ENCODE results near the gene CRYBA2. TPM values are rescaled to one million over a fixed set of nuclear protein-coding genes. Genes with fewer than 3 reads are reported as not detected.

The CRYBA2 gene
- total RNA-seq, 1 experiment from 2014 or later, result 0.59 TPM

DNA sequence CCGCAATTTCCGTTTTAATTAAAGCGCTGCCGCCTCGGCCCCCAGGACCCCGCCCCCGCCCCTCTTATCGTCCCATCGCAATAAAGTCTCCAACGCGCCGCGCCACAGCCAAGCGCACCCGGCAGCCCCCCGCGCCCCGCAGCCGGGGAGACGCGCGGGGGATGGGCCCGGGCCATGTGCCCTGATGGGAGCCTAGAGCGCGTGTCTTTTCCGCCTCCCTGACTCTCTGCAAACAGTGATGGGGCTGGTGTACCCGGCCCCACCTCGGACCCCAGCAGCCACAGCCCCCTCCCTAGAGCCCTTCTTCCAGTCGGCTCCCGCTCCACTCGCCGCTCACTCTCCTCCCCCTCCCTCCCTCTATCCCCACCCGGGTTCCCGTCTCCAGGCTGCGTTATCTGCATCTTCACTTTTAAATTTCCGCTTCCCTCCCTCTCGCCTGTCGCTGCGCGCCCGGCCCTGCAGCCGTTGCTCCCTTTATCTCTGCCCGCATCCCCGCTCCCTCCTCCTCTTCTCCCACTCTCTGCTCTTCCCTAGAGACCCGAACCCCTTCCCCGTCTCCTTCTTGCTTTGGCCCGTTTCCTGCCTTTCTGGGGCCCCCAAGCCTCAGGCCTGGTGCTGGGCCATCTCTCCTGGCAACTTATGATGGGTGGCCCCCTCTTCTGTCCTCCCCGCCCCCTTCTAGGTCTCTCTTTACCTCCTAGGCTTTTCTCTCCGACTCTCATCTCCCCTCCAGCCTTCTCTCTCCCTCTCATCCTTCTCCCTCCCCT is 7.7 kb downstream of the CRYBA2 start:
- intact Hi-C loops (cut with micrococcal nuclease; ENCODE audit: unreplicated experiment), result no loop called here
- no peak for DNase-seq
- H3K4me3 Mint-ChIP-seq (ENCODE audit: unreplicated experiment), result no peak overlapping the region
- BruUV-seq (replicated peaks), result no TSS peak
- H3K27ac Mint-ChIP-seq (ENCODE audit: unreplicated experiment), result no peak overlapping the region
- ChIA-PET CTCF (interaction anchor here (1.0 kb wide), 1 partner anchor 16 kb away, joined by 3 read pairs; no protein-coding TSS in a partner anchor), POLR2A (no interaction called here)
- H3K4me3 ChIP-seq (ENCODE audit: low read depth, low read length), result no peak overlapping the region
- H3K4me1 ChIP-seq, result peaks cover 14% of the 10 kb centered on the region
- no peaks in the 10 kb centered on the region for H3K36me3 ChIP-seq (ENCODE audit: control insufficient read depth, insufficient read depth, low read length)
- no peak for TF ChIP-seq CTCF (IDR thresholded peaks at IDR 0.05; ENCODE audit: insufficient read depth in 1 of 2, low read depth in 1 of 2, low read length in 1 of 2, severe bottlenecking in 1 of 2, unreplicated experiment in 1 of 2)
- no peaks in the 10 kb centered on the region for H3K9me3 Mint-ChIP-seq (ENCODE audit: unreplicated experiment)
- peaks cover 12% of the 10 kb centered on the region for H3K27me3 ChIP-seq (replicated peaks; ENCODE audit: control insufficient read depth, insufficient read depth, low read length)
- no peaks in the 10 kb centered on the region for H3K36me3 Mint-ChIP-seq (ENCODE audit: insufficient read depth, unreplicated experiment)
- H3K4me1 Mint-ChIP-seq (ENCODE audit: low read depth, unreplicated experiment), result peaks cover 6% of the 10 kb centered on the region
- H3K27me3 Mint-ChIP-seq (ENCODE audit: insufficient read depth, unreplicated experiment), result peaks cover 43% of the 10 kb centered on the region
- no peaks in the 10 kb centered on the region for H3K9me3 ChIP-seq

GRCh38 chr2:218985021-218985324 is 8.2 kb downstream of the CRYBA2 start, which contains the start of gene FEV:
FEV (minus strand) TSS chr2:218985184; CDS start chr2:218985075, 109 bp downstream.
- Mint-ChIP-seq H3K36me3 (ENCODE audit: insufficient read depth, unreplicated experiment) (no peaks in the 10 kb centered on the region), H3K27ac (ENCODE audit: unreplicated experiment) (no peak within 1 kb of the TSS), H3K4me3 (ENCODE audit: unreplicated experiment) (no peak within 1 kb of the TSS), H3K27me3 (ENCODE audit: insufficient read depth, unreplicated experiment) (peaks cover 43% of the 10 kb centered on the region), H3K9me3 (ENCODE audit: unreplicated experiment) (no peaks in the 10 kb centered on the region), H3K4me1 (ENCODE audit: low read depth, unreplicated experiment) (peaks cover 6% of the 10 kb centered on the region)
- Histone ChIP-seq H3K36me3 (ENCODE audit: control insufficient read depth, insufficient read depth, low read length) (no peaks in the 10 kb centered on the region), H3K27me3 (replicated peaks; ENCODE audit: control insufficient read depth, insufficient read depth, low read length) (peaks cover 12% of the 10 kb centered on the region), H3K4me3 (ENCODE audit: low read depth, low read length) (no peak within 1 kb of the TSS), H3K9me3 (no peaks in the 10 kb centered on the region), H3K4me1 (peaks cover 14% of the 10 kb centered on the region)
- no TSS peak for BruUV-seq (replicated peaks)
- no peak for TF ChIP-seq CTCF (IDR thresholded peaks at IDR 0.05; ENCODE audit: insufficient read depth in 1 of 2, low read depth in 1 of 2, low read length in 1 of 2, severe bottlenecking in 1 of 2, unreplicated experiment in 1 of 2)
- CTCF ChIA-PET, result interaction anchor here (1.0 kb wide), 1 partner anchor 17 kb away, joined by 3 read pairs; no protein-coding TSS in a partner anchor
- intact Hi-C loops (cut with micrococcal nuclease; ENCODE audit: unreplicated experiment), result no loop called here
- no peak for DNase-seq
- POLR2A ChIA-PET, result no interaction called here

DNA sequence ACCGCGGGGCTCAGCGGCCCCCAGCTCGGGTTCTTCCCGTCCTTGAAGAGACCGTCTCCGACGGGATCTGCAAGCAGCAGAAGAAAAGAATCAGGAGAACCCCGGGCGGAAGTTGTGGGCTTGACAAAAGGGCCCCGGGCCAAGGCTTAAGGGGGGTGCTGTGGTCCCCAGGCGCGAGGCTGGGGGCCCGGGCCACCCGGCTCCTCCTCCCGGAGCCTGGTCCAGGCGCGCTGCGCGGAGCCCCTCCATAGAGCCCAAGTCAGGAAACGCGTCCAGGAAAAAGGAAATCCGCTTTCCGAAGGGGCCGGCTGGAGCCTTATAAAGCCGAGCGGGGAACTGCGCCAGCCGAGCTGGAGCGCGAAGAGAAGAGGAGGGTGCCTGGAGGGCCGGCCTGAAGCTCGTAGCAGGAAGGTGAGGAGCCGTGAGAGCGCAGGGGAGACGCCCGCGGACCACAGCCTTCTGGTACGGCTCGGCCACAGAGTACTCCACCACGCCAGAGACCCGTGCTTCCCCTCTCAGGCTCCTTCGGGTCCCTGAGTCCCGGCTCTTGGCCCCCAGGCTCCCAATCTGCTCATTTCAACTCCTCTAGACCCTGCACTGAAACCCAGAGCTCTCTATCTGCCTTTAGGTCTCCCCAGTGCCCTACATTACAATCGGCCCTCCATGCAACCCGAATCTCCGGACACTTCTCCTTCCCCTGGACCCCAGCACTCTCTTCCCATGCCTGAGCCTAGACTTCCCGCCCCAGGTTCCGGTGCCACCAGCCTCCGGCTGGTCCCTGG is 8.8 kb downstream of the CRYBA2 start:
- H3K9me3 Mint-ChIP-seq (ENCODE audit: unreplicated experiment), result no peaks in the 10 kb centered on the region
- H3K27ac Mint-ChIP-seq (ENCODE audit: unreplicated experiment), result no peak overlapping the region
- peaks cover 6% of the 10 kb centered on the region for H3K4me1 Mint-ChIP-seq (ENCODE audit: low read depth, unreplicated experiment)
- BruUV-seq (replicated peaks), result no TSS peak
- CTCF ChIA-PET, result interaction anchor here (0.9 to 1.0 kb wide), 2 partner anchors 17 to 24 kb away, joined by 3 to 5 read pairs; no protein-coding TSS in a partner anchor
- H3K4me1 ChIP-seq, result peaks cover 14% of the 10 kb centered on the region
- H3K9me3 ChIP-seq, result no peaks in the 10 kb centered on the region
- H3K36me3 Mint-ChIP-seq (ENCODE audit: insufficient read depth, unreplicated experiment), result no peaks in the 10 kb centered on the region
- intact Hi-C loops (cut with micrococcal nuclease; ENCODE audit: unreplicated experiment), result loop anchor here (5.0 kb wide), 1 partner anchor 43 kb away; no protein-coding TSS in a partner anchor
- H3K36me3 ChIP-seq (ENCODE audit: control insufficient read depth, insufficient read depth, low read length), result no peaks in the 10 kb centered on the region
- TF ChIP-seq CTCF (IDR thresholded peaks at IDR 0.05; ENCODE audit: insufficient read depth in 1 of 2, low read depth in 1 of 2, low read length in 1 of 2, severe bottlenecking in 1 of 2, unreplicated experiment in 1 of 2), result no peak
- H3K4me3 ChIP-seq (ENCODE audit: low read depth, low read length), result no peak overlapping the region
- DNase-seq, result no peak
- no peak overlapping the region for H3K4me3 Mint-ChIP-seq (ENCODE audit: unreplicated experiment)
- H3K27me3 Mint-ChIP-seq (ENCODE audit: insufficient read depth, unreplicated experiment), result peaks cover 44% of the 10 kb centered on the region
- H3K27me3 ChIP-seq (replicated peaks; ENCODE audit: control insufficient read depth, insufficient read depth, low read length), result peaks cover 11% of the 10 kb centered on the region
- POLR2A ChIA-PET, result no interaction called here
